Erythroblast (primary cell): ENCODE data around the gene ALDH1A2.

Experiments used
- GATA1 ChIP-seq: IDR thresholded peaks from 2 replicates; pipeline ENCODE4 v1.6.1; 2011; ENCODE audit warnings: low read depth, mild to moderate bottlenecking, control low read depth, low read length, moderate library complexity
- POLR2A ChIP-seq: IDR thresholded peaks from 2 replicates; pipeline ENCODE4 v1.6.1; 2011; ENCODE audit warnings: mild to moderate bottlenecking, low read length

- TF ChIP-seq POLR2A (no peak), GATA1 (no peak)
Measured at GRCh38 chr15:57949374-57949943, 116.1 kb downstream of the ALDH1A2 start.
